GM12875 (cell line): ENCODE measurements around the gene TNPO2.
A peak's percentile ranks its signal among the peaks of the same experiment; 100 is the strongest.
"Not testable (repeated sequence)": the region's sequence is repeated elsewhere in the genome, so short reads cannot be mapped to it uniquely, and the experiment has no call there.

Experiments used
- H3K4me3 ChIP-seq: one replicate; pipeline ENCODE4 v1.5.1; 2011; ENCODE audit warnings: low read depth, low read length, control low read depth
- CTCF ChIP-seq: IDR thresholded peaks from 2 replicates; pipeline ENCODE4 v1.5.1; 2011; ENCODE audit warnings: low read depth, mild to moderate bottlenecking, control low read depth, inconsistent platforms, low read length, moderate library complexity, borderline replicate concordance; ENCODE audit not compliant: insufficient read depth

The TNPO2 gene

GRCh38 chr19:12685831-12686230, 37.9 kb downstream of the TNPO2 start:
- no peak for TF ChIP-seq CTCF

GRCh38 chr19:12681074-12681987, 42.4 kb downstream of the TNPO2 start, which contains the start of gene DHPS:
Gene DHPS (minus strand): TSS chr19:12681880. CDS start chr19:12681766, 114 bp downstream.
- TF ChIP-seq CTCF = no peak
- peak within 1 kb of the TSS; percentile 97 for H3K4me3 ChIP-seq

More at GRCh38 chr19:12685831-12686230, 37.9 kb downstream of the TNPO2 start:
- no peak overlapping the region for H3K4me3 ChIP-seq

GRCh38 chr19:12680034-12680433, 43.7 kb downstream of the TNPO2 start:
- no peak overlapping the region for H3K4me3 ChIP-seq
- TF ChIP-seq CTCF = no peak

- not testable (repeated sequence) for H3K4me3 ChIP-seq
Observed at GRCh38 chr19:12678039-12678438, 45.7 kb downstream of the TNPO2 start.

GRCh38 chr19:12676928-12677327, 46.8 kb downstream of the TNPO2 start:
- no peak for TF ChIP-seq CTCF
- no peak overlapping the region for H3K4me3 ChIP-seq

GRCh38 chr19:12676384-12676792, 47.3 kb downstream of the TNPO2 start:
- no peak overlapping the region for H3K4me3 ChIP-seq
- TF ChIP-seq CTCF = peak; percentile 95

GRCh38 chr19:12675940-12676339, 47.8 kb downstream of the TNPO2 start:
- no peak overlapping the region for H3K4me3 ChIP-seq
- no peak for TF ChIP-seq CTCF

GRCh38 chr19:12675399-12675798, 48.3 kb downstream of the TNPO2 start:
- no peak overlapping the region for H3K4me3 ChIP-seq
- TF ChIP-seq CTCF = no peak
